ENCODE measurements around the gene PATL1.
"Not testable (repeated sequence)": the region's sequence is repeated elsewhere in the genome, so short reads cannot be mapped to it uniquely, and the experiment has no call there.

The PATL1 gene, protein sequence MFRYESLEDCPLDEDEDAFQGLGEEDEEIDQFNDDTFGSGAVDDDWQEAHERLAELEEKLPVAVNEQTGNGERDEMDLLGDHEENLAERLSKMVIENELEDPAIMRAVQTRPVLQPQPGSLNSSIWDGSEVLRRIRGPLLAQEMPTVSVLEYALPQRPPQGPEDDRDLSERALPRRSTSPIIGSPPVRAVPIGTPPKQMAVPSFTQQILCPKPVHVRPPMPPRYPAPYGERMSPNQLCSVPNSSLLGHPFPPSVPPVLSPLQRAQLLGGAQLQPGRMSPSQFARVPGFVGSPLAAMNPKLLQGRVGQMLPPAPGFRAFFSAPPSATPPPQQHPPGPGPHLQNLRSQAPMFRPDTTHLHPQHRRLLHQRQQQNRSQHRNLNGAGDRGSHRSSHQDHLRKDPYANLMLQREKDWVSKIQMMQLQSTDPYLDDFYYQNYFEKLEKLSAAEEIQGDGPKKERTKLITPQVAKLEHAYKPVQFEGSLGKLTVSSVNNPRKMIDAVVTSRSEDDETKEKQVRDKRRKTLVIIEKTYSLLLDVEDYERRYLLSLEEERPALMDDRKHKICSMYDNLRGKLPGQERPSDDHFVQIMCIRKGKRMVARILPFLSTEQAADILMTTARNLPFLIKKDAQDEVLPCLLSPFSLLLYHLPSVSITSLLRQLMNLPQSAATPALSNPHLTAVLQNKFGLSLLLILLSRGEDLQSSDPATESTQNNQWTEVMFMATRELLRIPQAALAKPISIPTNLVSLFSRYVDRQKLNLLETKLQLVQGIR

DNA sequence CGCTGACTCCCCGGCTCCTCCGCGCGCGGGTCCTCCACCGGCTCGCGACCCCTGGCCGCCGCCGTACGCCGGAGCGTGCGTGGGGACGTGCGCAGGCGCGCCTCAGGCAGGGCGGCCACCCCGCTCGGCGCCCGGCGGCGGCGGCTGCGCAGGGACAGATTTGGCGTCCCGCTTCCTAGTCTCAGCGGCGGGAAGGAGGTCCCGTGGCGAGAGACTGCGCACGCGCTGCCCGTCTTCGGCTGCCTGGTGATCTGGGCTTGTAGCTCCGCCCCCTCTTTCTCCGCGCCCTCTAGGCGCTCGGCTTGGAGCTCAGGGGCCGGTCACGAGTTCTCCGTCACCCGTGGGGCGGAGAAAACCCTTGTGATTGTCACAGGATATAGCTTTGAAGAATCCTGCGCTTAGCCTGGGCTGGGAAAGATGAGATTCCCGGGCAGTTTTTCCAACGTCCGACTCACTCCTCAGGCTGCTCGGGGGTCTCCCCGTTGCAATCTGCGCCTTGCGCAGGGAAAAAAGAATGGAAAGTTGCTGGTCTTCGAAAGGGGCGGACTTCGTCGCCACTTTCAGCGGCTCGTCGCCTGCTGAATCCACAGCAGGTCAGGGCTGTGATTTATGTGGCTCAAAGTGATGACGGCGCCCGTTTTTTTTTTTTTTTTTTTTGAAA is at the start of gene PATL1:
PATL1 (minus strand) TSS at position 88 of the 661 bp plus-strand sequence. CDS start 142 bp downstream, outside the sequence.
- DNase-seq: peak; percentile 98

DNA sequence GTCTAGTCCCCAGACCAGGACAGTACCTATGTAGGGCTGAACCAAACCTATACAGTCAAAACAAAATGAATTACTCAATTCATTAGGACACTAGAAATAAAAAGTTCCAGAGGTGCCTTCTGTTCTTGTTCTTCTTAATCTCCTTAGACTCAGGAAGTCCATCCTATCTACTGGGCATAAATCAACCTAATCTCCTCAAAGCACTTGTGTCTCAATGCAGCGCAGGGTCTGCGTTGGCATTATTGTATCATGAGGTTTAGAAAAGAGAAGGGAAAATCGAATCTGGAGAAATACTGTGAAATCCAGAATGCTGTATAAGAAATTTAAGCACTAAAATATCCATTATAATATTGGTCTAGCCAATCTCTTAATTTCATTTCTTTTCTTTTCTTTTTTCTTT is 47.2 kb upstream of the PATL1 start:
- DNase-seq: no peak

DNA sequence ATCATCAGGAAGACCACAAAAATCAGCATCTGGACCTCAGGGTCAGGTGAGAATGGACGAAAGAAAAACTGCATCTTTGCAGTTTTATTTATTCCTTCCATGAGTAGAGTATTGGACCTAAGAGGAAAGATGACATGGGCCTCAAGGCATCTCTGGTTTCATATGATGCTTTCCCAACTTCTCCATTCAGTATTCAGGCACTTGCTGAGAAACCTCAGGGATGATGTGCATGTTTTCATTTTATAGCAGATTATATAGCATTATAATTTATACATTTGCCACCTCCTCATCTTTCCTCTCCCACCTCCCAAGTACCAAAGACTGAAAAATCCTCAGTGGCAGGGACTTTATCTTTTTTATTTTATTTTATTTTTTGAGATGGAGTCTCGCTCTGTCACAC is 44.9 kb upstream of the PATL1 start, which contains the start of gene OR10V1:
OR10V1 (minus strand) TSS at position 101 of the 400 bp plus-strand sequence; CDS start at position 101, 0 bp downstream.
- no peak for DNase-seq

DNA sequence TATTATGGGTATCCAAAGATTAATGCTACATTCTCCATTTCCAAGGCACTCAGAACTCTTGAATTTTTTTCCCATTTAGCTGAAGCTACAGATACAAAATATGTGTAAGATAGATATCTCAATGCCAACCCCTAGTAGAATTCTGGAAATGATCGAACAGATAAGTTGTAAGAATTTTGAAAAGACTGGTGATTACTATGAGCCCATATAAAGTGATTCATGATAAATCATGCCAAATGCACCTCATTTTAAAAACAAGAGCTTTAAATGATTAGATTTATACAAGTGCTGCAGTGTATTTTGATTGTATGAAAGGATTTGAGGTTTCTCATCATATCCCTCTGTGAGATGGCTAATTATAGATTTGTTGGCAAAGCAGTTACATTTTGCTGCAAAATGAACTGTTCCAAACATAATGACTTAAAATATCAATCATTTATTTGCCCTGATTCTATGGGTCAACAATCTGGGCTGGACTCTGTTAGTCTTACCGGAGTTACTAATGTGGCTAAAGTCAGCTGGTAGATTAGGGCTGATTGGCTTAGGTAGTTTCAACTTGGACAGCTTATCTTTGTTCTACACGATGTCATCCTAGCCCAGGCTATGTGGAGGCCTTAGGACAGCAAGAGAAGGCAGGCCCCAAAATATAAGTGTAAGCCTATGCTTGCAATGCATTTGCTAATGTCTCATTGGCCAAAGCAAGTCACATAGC is 41.5 kb upstream of the PATL1 start:
- DNase-seq: no peak

DNA sequence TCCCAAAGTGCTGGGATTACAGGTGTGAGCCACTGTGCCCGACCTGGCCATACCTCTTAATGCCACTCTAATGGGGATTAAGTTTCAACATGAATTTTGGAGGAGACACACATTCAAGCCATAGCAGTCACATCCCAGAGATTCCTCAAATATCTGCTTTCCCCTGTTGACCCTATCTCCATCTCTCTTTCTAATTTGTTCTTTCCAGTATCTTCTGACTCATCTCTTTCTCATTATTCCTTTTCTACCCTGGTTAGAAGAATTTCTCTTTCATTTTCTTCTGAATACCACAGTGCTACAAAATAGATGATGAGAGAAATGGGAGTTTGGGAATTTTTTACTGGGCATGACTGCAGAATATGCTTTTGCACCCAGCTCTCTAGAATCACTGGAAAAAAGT is 39.7 kb upstream of the PATL1 start:
- DNase-seq: no peak

DNA sequence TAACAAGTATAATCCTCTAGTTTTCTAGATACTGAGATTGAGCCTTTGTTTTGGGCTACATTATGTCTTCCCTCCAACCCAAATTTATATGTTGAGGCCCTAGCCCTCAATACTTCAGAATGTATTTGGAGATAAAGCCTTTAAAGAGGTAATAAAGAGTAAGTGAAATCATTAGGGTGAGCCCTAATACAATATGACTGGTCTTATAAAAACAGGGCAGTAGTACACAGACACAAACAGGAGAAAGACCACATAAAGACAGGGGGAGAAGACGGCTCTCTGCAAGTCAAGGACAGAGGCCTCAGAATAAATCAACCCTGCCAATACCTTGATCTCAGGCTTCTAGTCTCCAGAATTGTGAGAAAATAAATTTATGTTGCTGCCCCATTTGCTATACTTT is 38.5 kb upstream of the PATL1 start:
- DNase-seq: no peak

DNA sequence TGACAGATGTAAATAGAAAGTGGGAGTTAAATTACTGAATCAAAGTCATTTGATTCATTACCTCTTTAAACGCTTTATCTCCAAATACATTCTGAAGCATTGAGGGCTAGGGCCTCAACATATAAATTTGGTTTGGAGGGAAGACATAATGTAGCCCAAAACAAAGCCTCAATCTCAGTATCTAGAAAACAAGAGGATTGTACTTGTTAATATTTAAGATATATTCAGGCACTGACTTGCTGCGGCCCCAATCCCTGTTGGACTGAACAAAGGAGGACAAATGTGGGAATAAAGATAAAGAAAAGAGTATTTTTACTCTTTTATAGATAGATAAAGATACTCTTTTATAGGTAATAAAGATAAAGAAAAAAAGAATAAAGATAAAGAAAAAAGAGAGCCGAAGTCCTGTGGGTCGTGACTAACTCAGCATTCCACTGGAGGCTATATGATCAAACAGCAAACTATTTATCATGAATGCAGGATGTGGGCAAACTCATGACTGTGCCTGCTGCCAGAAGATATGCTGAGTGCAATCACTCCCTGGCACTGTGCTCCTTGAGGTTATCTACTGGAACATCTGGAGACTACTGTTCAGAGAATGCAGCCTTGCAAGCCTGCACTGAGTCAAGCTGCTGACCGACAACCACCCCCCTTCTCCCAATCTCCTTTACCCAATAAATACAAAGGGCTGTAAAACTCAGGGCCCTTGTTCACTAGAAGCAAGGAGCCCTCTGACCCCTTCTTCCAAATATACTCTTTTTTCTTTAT is 37.9 kb upstream of the PATL1 start:
- DNase-seq: no peak

DNA sequence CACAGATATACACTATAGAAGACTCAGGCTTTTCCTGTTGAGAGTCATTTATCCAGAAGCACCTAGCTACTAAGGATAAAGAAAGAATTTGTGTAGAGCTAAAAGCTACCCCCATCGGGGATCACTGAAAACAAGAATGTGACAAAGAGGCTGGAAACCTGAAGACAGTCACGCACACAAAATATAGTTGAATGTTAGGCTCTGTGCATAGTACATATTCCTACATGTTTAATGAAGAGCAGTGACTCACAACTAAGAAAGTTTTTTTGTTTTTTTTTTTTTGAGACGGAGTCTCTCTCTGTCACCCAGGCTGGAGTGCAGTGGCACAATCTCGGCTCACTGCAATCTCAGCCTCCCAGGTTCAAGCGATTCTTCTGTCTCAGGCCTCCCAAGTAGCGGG is 36.5 kb upstream of the PATL1 start:
- DNase-seq: no peak

DNA sequence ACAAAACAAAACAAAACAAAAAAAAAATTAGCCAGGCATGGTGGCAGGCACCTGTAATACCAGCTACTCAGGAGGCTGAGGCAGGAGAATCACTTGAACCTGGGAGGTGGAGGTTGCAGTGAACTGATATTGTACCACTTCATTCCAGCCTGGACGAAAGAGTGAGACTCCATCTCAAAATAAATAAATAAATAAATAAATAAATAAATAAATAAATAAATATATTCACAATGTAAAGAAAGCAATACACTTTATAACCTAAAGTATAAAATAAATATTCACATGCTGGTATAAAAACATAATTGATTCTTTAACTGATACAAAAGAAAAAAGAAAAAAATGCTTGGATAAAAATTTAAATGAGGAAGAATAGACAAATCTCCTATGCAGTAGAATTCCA is 34.7 kb upstream of the PATL1 start:
- DNase-seq: not testable (repeated sequence)

DNA sequence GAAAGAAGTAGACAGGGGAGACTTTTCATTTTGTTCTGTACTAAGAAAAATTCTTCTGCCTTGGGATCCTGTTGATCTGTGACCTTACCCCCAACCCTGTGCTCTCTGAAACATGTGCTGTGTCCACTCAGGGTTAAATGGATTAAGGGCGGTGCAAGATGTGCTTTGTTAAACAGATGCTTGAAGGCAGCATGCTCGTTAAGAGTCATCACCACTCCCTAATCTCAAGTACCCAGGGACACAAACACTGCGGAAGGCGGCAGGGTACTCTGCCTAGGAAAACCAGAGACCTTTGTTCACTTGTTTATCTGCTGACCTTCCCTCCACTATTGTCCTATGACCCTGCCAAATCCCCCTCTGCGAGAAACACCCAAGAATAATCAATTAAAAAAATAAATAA is 31.3 kb upstream of the PATL1 start:
- DNase-seq: not testable (repeated sequence)

DNA sequence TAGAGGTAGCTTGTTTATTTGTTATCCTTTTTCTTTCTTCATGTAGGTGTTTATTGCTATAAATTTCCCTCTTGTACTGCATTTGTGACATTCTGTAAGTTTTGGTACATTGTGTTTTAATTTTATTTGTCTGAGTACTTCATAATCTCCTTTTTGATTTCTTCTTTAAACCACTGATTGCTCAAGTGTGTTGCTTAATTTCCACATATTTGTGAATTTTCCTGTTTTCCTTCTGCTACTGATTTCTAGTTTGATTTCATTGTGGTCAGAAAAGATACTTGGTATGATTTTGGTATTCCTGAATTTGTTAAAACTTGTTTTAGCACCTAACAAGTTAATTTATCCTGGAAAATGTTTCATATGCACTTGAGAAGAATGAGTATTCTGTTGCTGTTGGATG is 29.7 kb upstream of the PATL1 start:
- no peak for DNase-seq

DNA sequence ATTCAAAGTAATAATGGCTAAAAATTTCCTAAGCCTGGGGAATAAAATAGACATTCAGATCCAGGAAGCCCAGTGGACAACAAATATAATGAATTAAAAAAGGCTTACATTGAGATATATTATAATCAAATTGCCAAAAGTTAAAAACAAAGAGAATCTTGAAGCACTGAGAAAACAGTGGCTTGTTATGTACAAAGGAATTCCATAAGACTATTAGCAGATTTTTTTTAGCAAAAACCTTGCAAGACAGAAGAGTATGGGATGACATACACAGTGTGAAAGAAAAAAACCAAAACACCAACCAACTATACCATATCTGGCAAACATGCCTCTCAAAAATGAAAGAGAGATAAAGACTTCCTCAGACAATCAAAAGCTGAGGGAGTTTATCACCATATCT is 24.1 kb upstream of the PATL1 start:
- DNase-seq: no peak

DNA sequence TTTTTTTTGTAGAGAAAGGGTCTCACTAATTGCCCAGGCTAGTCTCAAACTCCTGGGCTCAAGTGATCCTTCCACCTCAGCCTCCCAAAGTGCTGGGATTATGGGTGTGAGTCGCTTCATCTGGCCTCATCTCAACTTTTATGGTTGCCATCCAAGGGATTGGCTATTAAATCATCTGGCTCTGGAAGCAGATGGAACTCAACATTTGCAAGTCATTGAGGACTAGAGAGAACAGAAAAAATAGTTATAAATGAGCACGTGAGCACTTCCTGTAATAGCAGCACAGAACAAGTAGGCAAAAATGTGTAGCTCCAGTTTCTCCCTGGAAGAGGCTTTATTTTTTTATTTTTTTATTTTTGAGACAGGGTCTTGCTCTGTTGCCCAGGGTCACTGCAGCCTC is 22.3 kb upstream of the PATL1 start:
- no peak for DNase-seq

DNA sequence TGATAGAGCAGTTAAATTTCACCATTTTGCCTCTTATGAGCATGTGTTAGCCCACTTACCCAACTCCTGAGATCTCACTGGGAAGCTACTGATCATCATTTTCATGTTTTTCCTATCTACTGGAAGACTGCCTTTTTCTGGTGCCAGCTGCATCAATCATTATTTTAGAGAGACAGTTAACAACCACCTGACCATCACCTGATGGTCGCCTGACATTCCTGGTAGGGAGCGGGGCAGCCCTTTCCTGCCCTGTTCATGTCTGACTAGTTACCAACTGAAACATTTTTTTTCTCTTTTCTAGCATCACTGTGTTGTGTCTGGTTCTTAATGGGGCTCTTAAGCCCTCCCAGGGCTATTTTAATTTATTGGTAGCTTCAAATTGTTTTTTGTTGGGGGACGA is 20.2 kb upstream of the PATL1 start:
- DNase-seq: no peak

DNA sequence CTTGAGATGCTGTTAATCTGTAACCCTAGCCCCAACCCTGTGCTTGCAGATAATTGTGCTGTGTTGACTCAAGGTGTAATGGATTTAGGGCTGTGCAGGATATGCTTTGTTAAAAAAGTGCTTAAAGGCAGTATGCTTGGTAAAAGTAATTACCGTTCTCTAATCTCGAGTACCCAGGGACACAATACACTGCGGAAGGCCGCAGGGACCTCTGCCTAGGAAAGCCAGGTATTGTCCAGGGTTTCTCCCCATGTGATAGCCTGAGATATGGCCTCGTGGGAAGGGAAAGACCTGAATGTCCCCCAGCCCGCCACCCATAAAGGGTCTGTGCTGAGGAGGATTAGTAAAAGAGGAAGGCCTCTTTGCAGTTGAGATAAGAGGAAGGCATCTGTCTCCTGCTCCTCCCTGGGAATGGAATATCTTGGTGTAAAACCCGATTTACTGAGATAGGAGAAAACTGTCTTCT is 12.5 kb upstream of the PATL1 start:
- not testable (repeated sequence) for DNase-seq

DNA sequence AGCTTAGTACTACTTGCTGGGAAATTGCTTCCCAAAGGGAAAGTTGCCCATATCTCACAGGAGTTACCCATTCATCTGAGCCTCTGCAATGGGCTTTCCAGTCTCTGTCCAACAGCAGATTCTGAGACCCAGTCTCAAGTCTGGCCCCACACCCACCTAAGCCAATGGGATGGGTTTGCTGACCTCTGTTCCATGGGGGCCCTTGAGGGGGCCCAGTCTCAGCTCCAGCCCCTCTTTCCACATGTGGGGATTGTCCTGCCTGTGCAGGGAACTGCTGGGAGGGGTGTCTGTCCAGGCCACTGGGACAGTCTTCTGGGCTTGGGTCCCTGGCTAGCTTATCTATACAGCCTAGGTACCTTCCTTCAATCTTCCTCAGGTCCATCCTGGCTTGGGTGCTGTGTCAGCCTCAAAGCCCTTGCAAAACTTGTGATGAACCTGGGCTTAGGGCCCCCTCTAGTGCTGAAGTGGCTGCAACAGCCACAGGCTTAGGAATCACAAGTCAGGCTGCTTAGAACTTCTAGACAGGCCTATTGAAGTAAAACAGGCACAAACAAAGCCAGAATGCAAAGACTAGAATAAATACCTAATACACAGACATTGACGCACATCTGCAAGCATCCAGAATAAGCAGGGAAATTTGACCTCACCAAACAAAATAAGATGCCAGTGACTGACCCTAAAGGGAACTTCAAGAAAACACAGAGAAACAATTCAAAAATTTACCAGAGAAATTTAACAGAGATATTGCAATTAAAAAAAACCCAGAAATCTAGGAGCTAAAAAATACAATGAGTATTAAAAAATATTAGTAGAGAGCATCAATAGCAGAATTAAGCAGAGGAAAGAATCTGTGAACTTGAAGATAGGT is 11.7 kb upstream of the PATL1 start:
- peak; percentile 67 for DNase-seq

DNA sequence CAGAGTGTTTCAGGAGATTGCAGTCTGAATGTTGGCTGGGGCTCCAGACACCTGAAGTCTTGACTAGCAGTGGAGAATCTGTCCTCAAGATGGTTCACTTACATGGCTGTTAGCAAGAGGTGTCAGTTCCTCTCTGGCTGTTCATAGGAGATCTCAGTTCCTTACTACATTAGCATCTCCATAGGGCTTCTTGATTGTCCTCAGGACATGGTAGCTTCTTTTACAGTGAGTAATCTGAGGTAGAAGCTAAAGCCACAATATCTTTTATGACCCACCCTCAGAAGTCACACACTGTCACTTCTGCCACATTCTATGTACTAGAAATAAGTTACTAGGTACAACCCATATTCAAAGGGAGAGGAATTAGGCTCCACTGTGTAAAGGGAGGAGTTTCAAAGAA is 10.5 kb upstream of the PATL1 start:
- no peak for DNase-seq

DNA sequence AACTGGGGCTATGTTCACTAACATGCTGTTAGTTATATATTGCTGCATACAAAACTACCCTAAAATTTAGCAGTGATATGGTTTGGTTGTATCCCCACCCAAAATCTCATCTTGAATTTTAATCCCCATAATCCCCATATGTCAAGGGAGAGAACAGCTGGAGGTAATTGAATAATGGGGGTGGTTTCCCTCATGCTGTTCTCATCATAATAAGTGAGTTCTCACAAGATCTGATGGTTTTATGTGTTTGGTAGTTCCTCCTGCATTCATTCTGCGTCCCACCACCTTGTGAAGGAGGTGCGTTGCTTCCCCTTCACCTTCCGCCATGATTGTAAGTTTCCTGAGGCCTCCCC is 10.0 kb upstream of the PATL1 start:
- DNase-seq: no peak

DNA sequence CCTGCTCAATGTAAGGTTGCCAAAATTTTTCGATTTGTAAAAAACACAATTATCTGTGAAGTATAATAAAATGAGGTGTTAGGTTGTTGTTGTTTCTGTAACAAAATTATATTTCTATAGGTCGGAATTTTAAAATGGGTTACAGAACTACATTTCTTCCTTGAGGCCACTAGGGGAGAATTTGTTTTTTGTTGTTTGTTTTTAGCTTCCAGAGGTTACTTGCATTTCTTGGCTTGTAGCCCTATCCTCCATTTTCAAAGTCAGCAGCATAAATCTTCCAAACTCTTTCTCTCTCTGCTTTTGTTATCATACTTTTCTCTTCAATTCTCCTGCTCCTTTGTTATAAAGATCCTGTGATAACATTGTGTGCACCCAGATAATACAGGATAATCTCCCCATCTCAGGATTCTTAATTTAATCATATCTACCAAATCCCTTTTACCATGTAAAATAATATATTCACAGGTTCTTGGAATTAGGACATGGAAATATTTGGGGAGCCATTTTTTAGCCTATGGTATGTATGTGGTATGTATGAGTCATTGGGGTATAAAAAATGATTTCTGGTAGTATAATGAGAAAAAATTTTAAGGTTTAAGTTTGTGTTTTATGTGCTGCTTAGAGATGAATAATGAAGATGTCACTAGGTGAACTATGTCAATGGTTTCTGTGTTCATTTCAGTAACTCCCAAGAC is 9.4 kb upstream of the PATL1 start:
- no peak for DNase-seq

DNA sequence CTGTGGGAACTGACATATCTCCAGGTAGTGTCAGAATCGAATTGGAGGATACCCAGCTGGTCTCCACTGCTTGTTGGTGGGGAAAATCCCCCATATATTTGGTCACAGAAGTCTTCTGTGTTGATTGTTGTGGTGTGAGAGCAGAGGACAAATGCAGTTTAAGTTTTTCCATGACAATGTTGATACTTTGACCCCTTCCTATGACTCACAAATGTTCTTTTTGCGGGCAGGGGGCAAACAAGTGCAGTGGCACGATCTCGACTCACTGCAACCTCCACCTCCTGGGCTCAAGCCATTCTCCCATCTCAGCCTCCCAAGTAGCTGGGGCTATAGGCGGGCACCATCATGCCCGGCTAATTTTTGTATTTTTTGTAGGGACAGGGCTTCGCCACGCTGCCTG is 7.4 kb upstream of the PATL1 start:
- DNase-seq: no peak

DNA sequence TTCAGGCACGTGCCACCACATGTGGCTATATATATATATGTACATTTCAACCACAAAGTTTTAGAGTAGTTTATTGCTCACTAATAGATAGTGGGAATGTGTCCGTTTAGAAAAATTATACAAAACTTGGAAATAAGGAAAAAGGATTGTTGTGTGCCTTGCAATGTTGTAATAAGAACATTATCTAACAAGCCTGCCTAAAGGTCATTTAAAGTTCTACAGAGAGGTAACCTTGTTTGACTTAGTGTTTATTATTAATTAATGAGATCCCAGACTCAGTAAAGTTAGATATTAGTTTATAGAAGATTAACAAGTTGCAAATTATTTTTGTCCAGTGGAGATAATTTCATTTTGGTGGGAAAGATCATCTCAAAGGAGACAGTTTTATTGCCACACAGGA is 5.5 kb upstream of the PATL1 start:
- no peak for DNase-seq
